Activated CD8-positive, alpha-beta memory T cell treated with anti-CD3 and anti-CD28 coated beads for 36 hours (primary cell): ENCODE measurements around the gene CS. TPM values are rescaled to one million over a fixed set of nuclear protein-coding genes. Genes with fewer than 3 reads are reported as not detected.
"Not testable (repeated sequence)": the region's sequence is repeated elsewhere in the genome, so short reads cannot be mapped to it uniquely, and the experiment has no call there.

Experiments used
- CTCF ChIA-PET: fragments of 350-600 bp; sonication (Branson Sonifier 250); formaldehyde crosslinking; loops from one replicate; lab custom pipeline; 2021; ENCODE audit warnings: antibody characterized with exemption; lab: Charles Lee
- POLR2A ChIA-PET: fragments of 350-600 bp; sonication (Branson Sonifier 250); formaldehyde crosslinking; loops from one replicate; lab custom pipeline; 2021; ENCODE audit warnings: antibody characterized with exemption; lab: Charles Lee
- total RNA-seq, 2 experiments: library from RNA; stranded (reverse); gene quantifications; one replicate each; pipeline ENCODE4 v1.2.3, GENCODE V29; 2021

Gene CS
- total RNA-seq, 2 experiments from 2014 or later = 275 to 283 TPM

DNA sequence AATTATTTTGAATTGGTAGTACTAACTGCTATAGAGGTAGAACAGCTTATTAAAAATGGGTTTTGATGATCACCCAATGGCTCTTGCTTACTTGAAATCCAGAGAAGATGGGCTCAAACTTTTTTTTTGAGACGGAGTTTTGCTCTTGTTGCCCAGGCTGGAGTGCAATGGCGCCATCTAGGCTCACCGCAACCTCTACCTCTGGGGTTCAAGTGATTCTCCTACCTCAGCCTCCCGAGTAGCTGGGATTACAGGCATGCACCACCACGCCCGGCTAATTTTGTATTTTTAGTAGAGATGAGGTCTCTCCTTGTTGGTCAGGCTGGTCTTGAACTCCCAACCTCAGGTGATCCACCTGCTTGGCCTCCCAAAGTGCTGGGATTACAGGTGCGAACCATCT, 37.2 kb downstream of the CS start:
- CTCF ChIA-PET = interaction anchor here (1.7 kb wide), 1 partner anchor 73 kb away, joined by 5 read pairs; the partner anchor contains the start of gene SMARCC2
- POLR2A ChIA-PET = not testable (repeated sequence)

- ChIA-PET POLR2A (no interaction called here), CTCF (interaction anchor here (0.6 to 1.8 kb wide), 3 partner anchors 39 to 469 kb away, joined by 4 to 6 read pairs (median 5); partner anchors contain the start of genes RNF41 and SMARCC2)
Measured at GRCh38 chr12:56261503-56262232, 38.5 kb downstream of the CS start.

DNA sequence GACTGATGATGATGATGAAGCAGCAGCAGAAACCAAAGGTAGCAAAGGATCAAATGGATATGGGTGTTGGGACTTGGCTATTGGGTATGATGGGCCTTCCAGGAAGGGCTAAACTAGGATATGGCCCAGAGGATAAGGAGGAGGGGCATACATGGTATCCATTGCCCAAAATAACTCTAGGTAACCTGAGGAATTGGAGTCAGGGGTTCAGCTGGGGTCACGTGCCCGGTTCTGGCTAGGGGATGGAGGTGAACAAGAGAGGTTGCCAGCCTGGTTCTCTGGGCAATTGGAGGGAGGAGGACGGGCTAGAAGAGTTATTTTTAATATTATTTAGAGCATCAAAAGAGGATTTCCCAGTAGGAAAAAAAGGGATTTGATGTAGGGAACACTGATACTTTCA, 39.2 kb downstream of the CS start:
- ChIA-PET CTCF (interaction anchor here (0.6 to 1.8 kb wide), 3 partner anchors 38 to 470 kb away, joined by 4 to 6 read pairs (median 5); partner anchors contain the start of genes RNF41 and SMARCC2), POLR2A (no interaction called here)

- ChIA-PET POLR2A (no interaction called here), CTCF (interaction anchor here (1.4 to 1.8 kb wide), 2 partner anchors 38 to 71 kb away, joined by 4 to 6 read pairs; partner anchors contain the start of genes RNF41 and SMARCC2)
Measured at GRCh38 chr12:56260380-56260779, 39.8 kb downstream of the CS start.

DNA sequence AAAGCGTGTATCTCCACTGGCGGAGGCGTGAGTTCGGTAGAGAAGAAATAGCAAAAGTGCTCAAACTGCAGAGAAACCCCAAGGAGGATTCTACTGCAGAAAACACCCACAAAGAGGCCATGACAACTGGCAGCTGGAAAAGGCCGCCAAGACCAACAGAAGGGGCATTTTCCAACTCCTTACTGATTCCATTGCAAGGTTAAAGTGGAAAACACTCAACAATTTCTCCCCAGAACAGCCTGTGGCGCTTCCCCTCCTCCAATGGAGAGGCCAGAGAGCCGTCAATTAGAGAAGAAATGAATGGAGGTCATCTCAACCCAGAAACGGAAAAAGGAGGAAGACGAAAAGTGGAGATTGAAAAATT, 41.3 kb downstream of the CS start:
- ChIA-PET POLR2A (interaction anchor here (1.2 to 1.4 kb wide), 2 partner anchors 8 to 37 kb away, joined by 4 to 8 read pairs; partner anchors contain the start of genes COQ10A and RNF41), CTCF (interaction anchor here (0.9 to 1.9 kb wide), 12 partner anchors 8 to 141 kb away, joined by 3 to 10 read pairs (median 4); partner anchors contain the start of genes COQ10A, RNF41, SMARCC2 and ZC3H10)

- POLR2A ChIA-PET = interaction anchor here (0.6 to 1.4 kb wide), 3 partner anchors 9 to 142 kb away, joined by 3 to 8 read pairs (median 4); partner anchors contain the start of genes COQ10A, RNF41 and RPL41
- CTCF ChIA-PET = interaction anchor here (0.6 to 1.9 kb wide), 19 partner anchors 9 to 206 kb away, joined by 3 to 10 read pairs (median 4); partner anchors contain the start of genes COQ10A, RNF41, SMARCC2 and ZC3H10
Measured at GRCh38 chr12:56258068-56258819, 41.9 kb downstream of the CS start, which contains the start of gene ANKRD52. Gene ANKRD52, minus strand, starts transcription at chr12:56258384. Its CDS starts 115 bp downstream, at chr12:56258269.

DNA sequence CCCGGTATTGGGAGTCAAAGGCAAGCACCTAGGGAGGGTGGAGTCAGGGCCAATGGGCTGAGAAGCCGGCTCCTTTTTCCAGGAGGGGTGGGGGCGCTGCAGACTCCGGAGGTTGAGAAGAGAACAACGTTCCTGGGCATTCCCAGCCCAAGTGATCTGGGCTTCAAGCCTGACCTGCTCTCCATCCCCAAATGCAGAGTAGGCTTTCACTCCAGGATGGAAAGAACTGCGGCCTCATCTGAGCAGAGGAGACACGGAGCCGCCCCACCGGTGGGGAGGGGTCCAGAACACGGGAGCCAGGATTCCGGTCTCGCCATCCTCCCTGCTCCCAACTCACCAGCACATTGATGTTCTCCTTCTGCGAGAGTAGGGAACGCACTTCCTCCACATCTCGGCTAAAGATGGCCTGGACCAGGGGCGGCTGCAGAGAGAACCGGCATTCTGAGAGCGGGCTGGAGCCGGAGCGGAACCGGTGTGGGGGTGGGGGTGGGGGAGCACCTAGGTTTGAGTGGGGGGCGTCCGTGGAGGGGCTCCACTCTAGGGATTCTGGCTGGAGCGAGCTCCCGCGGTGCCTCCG, 42.6 kb downstream of the CS start:
- POLR2A ChIA-PET = interaction anchor here (1.2 to 1.4 kb wide), 2 partner anchors 9 to 36 kb away, joined by 4 to 8 read pairs; partner anchors contain the start of genes COQ10A and RNF41

DNA sequence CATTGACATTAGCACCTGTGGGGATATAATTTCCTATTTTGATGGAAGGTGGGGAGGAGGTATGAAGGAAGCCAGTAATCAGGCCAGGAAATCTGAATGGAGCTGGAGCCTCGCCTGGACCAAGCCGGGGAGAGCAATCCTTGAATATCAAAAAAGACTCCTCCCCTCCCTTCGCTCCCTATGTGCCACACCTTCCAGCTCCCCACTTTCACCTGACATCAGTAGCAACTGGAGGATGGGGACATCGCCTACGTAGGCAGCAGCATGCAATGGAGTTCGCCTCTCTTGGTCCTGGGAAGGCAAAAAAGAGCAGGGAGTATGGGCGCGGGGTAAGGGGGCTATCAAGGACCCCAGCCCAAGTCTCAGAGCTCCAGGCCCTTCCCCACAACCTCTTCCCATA, 43.1 kb downstream of the CS start:
- ChIA-PET POLR2A (no interaction called here), CTCF (interaction anchor here (0.5 to 2.1 kb wide), 10 partner anchors 9 to 207 kb away, joined by 3 to 8 read pairs (median 4); partner anchors contain the start of genes COQ10A and SMARCC2)

More for the DNA sequence above, 42.6 kb downstream of the CS start:
- CTCF ChIA-PET = interaction anchor here (0.6 to 1.9 kb wide), 19 partner anchors 9 to 207 kb away, joined by 3 to 10 read pairs (median 4); partner anchors contain the start of genes COQ10A, RNF41, SMARCC2 and ZC3H10

DNA sequence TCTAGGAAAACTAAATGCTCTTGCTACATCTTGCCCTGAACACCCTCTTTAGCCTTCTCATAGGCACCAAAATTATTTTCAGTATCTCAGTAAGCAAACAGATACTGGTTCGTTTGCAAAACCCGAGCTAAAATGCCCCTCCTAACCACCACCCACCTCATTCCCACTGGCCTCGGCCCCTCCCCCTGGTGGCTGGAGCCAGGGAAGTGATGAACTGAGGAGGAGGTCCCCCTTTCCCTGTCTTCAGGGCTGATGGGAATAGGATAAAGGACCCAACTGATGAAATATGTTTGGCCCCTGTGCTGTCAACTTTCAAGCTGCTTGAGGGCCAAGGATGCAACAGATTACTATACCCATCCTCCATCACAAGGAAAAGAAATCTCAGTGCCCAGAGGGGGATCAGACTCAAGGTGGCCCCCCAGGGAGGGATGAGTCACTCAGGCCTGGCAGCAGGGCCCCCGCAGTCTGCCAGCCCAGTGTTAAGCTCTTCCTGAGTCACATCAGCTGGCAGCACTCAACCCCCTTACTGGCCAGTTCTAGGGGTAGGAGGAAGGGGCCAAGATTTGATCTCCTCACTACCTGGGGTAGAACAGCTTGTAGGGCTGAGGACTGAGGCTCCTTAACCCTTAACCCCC, 43.7 kb downstream of the CS start:
- POLR2A ChIA-PET = no interaction called here

GRCh38 chr12:56255671-56256070, 44.5 kb downstream of the CS start:
- POLR2A ChIA-PET = no interaction called here

More for the DNA sequence above, 43.7 kb downstream of the CS start:
- CTCF ChIA-PET = interaction anchor here (0.5 to 2.1 kb wide), 8 partner anchors 10 to 208 kb away, joined by 3 to 8 read pairs (median 4); partner anchors contain the start of genes COQ10A and SMARCC2

GRCh38 chr12:56253091-56253490, 47.0 kb downstream of the CS start:
- ChIA-PET POLR2A (no interaction called here), CTCF (interaction anchor here (1.1 kb wide), 1 partner anchor 31 kb away, joined by 3 read pairs; no protein-coding TSS in a partner anchor)

More at GRCh38 chr12:56255671-56256070, 44.5 kb downstream of the CS start:
- CTCF ChIA-PET = interaction anchor here (1.5 to 2.1 kb wide), 2 partner anchors 12 to 66 kb away, joined by 3 to 8 read pairs; partner anchors contain the start of gene SMARCC2

- POLR2A ChIA-PET = no interaction called here
Measured at GRCh38 chr12:56252649-56253048, 47.5 kb downstream of the CS start.

DNA sequence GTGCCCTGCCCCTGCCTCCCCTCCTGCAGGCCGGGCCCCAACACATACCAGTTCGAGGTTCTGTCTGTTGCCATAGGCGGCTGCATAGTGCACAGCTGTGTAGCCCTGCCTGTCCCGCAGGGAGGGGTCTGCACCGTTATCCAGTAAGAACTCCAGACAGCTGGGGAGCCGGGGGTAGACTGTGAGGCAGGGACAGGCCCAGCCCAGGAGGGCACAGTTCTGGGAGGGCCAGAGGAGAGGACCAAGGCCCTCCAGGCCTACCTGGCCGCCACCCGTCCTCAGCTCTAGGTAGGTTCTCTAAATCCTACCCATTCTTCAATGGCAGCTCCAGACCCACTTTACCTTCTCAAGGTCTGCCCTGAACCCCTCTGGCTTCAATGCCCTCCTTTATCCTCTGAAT, 51.4 kb downstream of the CS start:
- ChIA-PET CTCF (interaction anchor here (0.6 kb wide), 1 partner anchor 35 kb away, joined by 4 read pairs; no protein-coding TSS in a partner anchor), POLR2A (interaction anchor here (0.8 kb wide), 1 partner anchor 260 kb away, joined by 5 read pairs; no protein-coding TSS in a partner anchor)

More at GRCh38 chr12:56252649-56253048, 47.5 kb downstream of the CS start:
- CTCF ChIA-PET = interaction anchor here (1.1 kb wide), 1 partner anchor 30 kb away, joined by 3 read pairs; no protein-coding TSS in a partner anchor

- CTCF ChIA-PET = interaction anchor here (1.7 kb wide), 1 partner anchor 26 kb away, joined by 6 read pairs; the partner anchor contains the start of gene RNF41
- POLR2A ChIA-PET = no interaction called here
Measured at GRCh38 chr12:56247923-56248322, 52.2 kb downstream of the CS start.

GRCh38 chr12:56244494-56244893, 55.6 kb downstream of the CS start:
- ChIA-PET POLR2A (no interaction called here), CTCF (interaction anchor here (0.9 kb wide), 1 partner anchor 14 kb away, joined by 3 read pairs; the partner anchor contains the start of gene ANKRD52)

DNA sequence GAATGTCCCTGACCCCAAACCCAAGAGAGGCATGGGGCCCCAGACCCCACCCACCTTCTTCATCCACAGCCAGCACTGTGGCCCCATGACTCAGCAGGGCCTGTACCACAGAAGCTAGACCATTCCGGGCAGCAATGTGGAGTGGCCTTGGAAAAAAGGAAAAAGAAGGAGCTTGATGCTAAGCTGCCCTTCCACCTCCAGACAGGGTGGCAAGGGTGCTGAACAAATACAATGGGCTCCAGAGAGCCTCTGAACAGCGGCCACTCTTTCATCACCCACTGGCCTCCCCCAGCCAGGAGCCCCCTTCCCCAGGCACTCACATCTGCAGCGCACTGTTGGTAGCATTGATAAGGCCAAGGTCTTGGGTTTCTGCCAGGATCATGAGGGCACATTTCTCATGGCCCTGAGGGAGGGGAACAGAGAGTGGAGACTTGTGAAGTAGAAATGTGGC, 56.4 kb downstream of the CS start:
- CTCF ChIA-PET = no interaction called here
- POLR2A ChIA-PET = no interaction called here

GRCh38 chr12:56242986-56243385, 57.1 kb downstream of the CS start:
- ChIA-PET POLR2A (no interaction called here), CTCF (no interaction called here)
